ENCODE results near the gene ANKRD18A.
"Not testable (repeated sequence)": the region's sequence is repeated elsewhere in the genome, so short reads cannot be mapped to it uniquely, and the experiment has no call there.

Gene ANKRD18A

DNA sequence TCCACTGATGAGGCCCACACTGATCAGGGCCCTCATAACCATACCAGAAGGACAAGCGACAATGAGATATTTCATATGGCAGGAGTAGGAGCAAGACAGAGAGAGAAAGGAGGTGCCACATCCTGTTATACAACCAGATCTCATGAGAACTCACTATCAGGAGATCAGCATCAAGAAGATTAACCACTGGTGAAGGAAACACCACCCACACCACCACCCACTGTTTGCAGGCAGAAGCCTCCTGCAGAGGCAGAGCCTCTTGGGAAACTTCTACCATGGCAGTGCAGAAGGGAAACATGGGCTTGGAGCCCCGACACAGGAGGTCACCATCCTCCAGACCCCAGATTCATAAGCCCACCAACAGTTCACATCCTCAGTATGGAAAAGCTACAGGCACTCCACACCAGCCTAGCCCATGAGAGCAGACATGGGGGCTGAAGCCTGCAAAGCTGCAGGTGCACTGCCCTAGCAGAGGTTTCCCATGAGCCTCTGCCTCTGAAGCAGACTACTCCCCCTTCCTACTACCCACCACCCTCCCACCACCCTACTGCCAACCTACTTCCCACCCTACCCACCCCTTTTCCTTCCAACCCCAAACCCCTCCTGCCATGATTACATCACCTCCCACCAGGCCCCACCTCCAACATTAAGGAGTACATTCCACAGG, 73.8 kb downstream of the ANKRD18A start:
- in situ Hi-C loops (cut with MboI; ENCODE audit: low sequenced_read_pairs) = not testable (repeated sequence)

DNA sequence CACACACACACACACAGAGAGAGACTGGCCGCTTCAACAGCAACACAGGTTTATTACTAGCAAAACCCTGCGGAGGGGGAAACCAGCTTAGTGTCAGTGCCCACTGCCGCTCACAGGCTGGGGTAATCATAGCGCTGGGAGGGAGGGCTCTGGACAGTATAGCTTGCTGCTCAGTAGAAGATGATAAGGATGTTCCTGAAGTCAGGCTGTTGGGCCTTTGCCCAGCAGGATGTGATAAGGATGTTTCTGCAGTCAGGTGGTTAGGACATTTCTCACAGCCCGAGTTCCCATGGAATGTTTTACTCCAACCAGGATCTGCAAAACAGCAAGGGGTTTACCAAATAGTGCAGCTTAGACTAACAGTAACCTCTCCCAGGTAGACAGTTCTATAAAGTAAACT, 79.9 kb downstream of the ANKRD18A start:
- in situ Hi-C loops (cut with MboI; ENCODE audit: low sequenced_read_pairs) = not testable (repeated sequence)

DNA sequence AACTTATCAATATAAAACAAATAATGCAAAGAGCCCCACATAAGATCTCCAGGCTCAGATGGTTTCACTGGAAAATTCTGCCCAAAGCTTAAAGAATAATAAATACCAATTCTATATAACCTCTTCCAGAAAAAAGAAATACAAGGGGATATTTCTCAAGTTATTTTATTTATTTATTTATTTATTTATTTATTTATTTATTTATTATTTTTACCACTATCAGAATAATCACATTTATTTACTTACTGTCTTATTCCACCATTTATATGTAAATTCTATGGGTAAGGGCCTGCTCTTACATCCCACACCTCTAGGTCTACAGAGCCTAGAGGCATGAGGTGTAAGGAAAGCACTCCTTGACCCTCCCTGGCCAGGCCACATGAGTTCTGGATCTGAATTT, 91.1 kb downstream of the ANKRD18A start:
- in situ Hi-C loops (cut with MboI; ENCODE audit: low sequenced_read_pairs) = no loop called here

DNA sequence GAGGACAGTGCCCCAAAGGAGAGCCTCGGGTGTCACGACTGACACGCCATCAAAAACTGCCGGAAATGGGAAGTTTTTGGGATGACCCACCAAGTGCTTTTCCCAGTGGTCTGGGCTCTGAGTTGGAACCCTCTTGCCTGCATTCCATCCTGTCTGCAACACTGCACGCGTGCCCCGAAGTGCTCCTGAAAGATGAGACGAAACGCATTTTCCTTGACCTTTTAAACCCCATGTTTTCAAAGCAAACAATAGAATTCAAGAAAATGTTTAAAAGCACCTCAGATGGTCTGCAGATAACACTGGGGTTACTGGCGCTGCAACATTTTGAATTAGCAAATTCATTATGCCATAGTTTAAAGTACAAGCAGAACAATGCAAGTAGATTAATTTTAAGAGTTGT, 92.9 kb downstream of the ANKRD18A start:
- in situ Hi-C loops (cut with MboI; ENCODE audit: low sequenced_read_pairs) = no loop called here

DNA sequence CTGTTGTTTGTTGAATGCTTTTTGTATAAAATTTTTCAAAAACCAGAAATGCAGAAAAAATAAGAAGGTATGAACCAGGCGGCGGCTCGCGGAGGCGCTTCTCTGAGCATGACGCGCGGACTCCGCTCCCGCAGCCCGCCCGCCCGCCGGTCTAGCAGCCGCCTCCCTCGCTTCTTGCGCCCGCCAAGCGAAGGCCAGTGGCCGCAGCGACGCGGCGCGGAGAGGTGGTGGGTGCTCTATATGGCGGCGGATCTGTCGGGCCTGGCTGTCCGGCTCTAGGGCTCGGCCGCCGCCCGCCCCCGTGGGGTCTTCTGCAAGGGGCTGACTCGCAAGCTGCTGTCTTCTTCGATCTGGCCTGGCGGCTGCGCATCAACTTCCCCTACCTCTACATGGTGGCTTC, 93.8 kb downstream of the ANKRD18A start:
- in situ Hi-C loops (cut with MboI; ENCODE audit: low sequenced_read_pairs) = no loop called here

DNA sequence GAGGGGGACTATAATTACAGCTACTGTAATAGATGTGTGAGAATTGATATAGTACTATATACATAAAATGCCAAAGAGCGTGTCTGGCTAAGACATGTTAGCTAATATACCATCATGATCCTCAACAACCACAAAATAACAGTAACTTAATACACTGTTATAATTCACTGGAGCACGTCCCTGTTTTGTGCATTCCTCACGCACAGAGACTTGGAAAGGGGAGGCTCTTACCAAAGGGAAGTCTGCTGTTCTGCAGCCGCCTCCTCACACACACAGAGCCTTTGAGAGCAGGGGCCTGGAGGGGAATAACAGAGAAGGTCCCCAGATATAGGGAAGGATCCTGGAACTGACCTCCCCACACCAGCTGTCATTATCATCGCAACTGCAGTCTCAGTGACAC, 97.3 kb downstream of the ANKRD18A start:
- in situ Hi-C loops (cut with MboI; ENCODE audit: low sequenced_read_pairs) = no loop called here

DNA sequence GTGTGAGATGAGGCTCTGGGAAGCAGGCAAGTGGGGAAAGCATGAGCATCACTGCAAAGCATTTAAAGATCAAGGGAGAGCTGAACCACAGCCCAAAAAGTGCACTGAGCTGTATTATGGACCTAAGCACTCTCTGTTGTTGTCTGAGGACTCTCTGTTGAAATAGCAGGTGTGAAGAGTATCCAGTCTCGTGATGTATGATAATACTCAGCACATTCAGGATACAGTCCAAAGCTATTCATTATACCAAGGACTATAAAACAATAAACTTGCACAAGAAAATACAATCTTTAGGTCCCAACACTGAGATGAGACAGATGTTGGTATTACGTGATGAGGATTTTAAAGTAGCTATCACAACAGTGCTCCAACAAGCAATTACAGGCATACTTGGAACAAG, 98.6 kb downstream of the ANKRD18A start:
- in situ Hi-C loops (cut with MboI; ENCODE audit: low sequenced_read_pairs) = no loop called here

All from HL-60/S4 (cell line).